ENCODE measurements around the gene ZCCHC7.

- TF ChIP-seq CTCF (IDR thresholded peaks at IDR 0.05; ENCODE audit: borderline replicate concordance, extremely low read depth, low read length, poor library complexity, severe bottlenecking) = no peak
- TF ChIP-seq EZH2 (IDR thresholded peaks at IDR 0.05; ENCODE audit: borderline replicate concordance, low read depth, low read length, severe bottlenecking) = no peak
These were observed 109.6 kb downstream of the ZCCHC7 start for GRCh38 chr9:37229882-37230482.

Measured in DND-41 (cell line).